SW480 (cell line): Measurements from ENCODE around the gene ENTPD1.
"Not testable (repeated sequence)": the region's sequence is repeated elsewhere in the genome, so short reads cannot be mapped to it uniquely, and the experiment has no call there.

Experiments used
- DNase-seq: peaks from one replicate; pipeline ENCODE4 v3.0.0-alpha.2; 2016; ENCODE audit warnings: low spot score

Gene ENTPD1

GRCh38 chr10:95865814-95866466 is 110.0 kb downstream of the ENTPD1 start:
- no peak for DNase-seq

GRCh38 chr10:95866467-95866842 is 110.5 kb downstream of the ENTPD1 start:
- DNase-seq: no peak

GRCh38 chr10:95867866-95868265 is 111.9 kb downstream of the ENTPD1 start:
- no peak for DNase-seq

GRCh38 chr10:95872158-95872711 is 116.3 kb downstream of the ENTPD1 start:
- DNase-seq: no peak

GRCh38 chr10:95873139-95873538 is 117.2 kb downstream of the ENTPD1 start:
- DNase-seq: no peak

GRCh38 chr10:95873651-95874050 is 117.7 kb downstream of the ENTPD1 start:
- DNase-seq: no peak

- not testable (repeated sequence) for DNase-seq
Measured at GRCh38 chr10:95874783-95875182, 118.8 kb downstream of the ENTPD1 start.

GRCh38 chr10:95876756-95877155 is 120.8 kb downstream of the ENTPD1 start:
- no peak for DNase-seq

- DNase-seq: no peak
Measured at GRCh38 chr10:95877881-95878280, 121.9 kb downstream of the ENTPD1 start.

- no peak for DNase-seq
Measured at GRCh38 chr10:95880704-95881103, 124.7 kb downstream of the ENTPD1 start.

GRCh38 chr10:95881316-95881715 is 125.4 kb downstream of the ENTPD1 start:
- DNase-seq: no peak

- no peak for DNase-seq
Measured at GRCh38 chr10:95889830-95890229, 133.9 kb downstream of the ENTPD1 start.

- DNase-seq: no peak
Measured at GRCh38 chr10:95896071-95896850, 140.3 kb downstream of the ENTPD1 start.

GRCh38 chr10:95905897-95906580 is 150.1 kb downstream of the ENTPD1 start:
- DNase-seq: not testable (repeated sequence)

GRCh38 chr10:95906677-95907455 is 150.9 kb downstream of the ENTPD1 start:
- peak; percentile 69 for DNase-seq

GRCh38 chr10:95907456-95908253 is 151.7 kb downstream of the ENTPD1 start, which contains the start of gene CC2D2B:
CC2D2B (plus strand) TSS chr10:95907975; CDS start chr10:95911324, 3,349 bp downstream.
- peak; percentile 80 for DNase-seq

GRCh38 chr10:95908450-95908849 is 152.5 kb downstream of the ENTPD1 start:
- DNase-seq: no peak

- DNase-seq: no peak
Measured at GRCh38 chr10:95909561-95909960, 153.6 kb downstream of the ENTPD1 start.

GRCh38 chr10:95916039-95916438 is 160.1 kb downstream of the ENTPD1 start:
- DNase-seq: not testable (repeated sequence)
